Brain pericyte (primary cell): ENCODE measurements around the gene ST6GALNAC4.
"Not testable (repeated sequence)": the region's sequence is repeated elsewhere in the genome, so short reads cannot be mapped to it uniquely, and the experiment has no call there.

ENCODE experiments used
- DNase-seq: peaks from one replicate; pipeline ENCODE4 v3.0.0-alpha.2; 2012; ENCODE audit warnings: low read depth, low spot score

Gene ST6GALNAC4

DNA sequence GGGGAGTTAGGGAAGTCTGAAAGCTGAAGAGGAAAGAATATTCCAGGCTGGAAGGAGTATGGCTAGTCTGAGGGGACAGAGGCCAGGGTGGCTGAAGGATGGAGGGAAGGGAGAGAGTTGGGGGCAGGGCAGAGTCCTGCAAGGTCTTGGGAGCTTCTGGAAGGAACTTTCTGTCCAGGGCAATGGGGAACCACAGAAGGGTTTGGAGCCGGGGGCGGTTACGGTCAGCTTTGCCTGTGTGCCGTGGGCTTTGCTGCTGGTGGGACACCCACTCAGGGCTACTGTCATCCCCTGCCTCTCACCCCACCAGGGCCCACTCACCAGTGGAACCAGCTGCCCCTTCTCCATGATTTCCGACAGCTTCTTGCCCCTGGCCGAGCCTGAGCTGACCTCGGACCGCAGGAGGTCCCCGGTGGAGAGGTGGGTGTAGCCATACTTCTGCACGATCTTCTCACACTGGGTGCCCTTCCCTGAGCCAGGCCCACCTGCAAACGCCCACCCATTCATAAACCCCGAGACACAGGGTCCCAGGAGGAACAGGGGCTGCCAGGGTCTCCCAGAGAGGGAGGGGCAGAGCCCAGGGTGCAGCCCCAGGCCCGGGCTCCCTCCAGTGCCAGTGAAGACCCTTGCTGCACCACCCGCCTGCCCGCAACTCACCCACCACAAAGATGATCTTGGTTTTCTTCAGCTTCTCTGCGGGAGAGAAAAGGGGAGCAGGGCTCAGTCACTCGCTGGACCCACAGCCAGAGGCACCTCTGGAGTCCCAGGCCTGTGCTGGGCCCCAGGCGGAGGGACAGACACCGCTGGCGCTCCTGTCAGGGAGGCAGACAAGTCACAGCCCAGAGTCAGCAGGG is 44.2 kb downstream of the ST6GALNAC4 start:
- DNase-seq, result no peak

DNA sequence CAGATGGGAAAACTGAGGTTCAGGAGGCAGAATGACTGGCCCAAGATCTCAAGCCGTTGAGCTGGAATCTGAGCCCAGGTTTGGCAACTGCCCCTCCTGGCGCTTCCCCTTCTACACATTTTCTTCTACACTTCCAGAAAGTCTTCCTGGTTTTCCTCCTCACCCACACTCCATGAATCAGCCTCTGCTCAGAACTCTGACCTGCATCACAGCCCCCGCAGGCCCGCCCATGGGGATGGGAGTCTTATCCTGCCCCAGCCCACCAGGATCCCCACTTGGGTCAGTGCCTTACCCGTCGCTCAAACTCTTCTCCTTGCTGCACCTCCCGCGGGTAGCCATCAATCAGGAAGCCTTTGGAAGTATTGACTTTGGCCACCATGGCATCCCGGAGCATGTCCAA is 45.3 kb downstream of the ST6GALNAC4 start:
- no peak for DNase-seq

DNA sequence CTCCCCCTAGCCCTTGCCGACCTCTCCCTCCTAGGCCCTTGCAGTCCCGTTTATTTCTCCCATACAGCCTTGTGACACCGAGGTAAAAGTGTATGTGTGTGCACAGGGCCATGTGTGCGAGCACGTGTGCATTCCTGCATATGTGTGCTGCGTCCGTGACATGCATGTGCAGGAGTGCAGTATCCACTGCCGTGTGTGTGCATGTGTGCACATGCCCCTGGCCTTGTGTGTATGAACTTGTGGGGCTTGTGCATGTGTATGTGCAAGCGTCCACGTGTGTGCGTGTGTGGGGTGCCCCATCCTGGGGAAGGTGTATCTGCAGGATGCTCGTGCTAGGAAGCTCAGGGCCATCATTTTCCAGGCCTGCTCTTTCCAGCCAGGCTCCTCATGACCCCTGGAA is 46.0 kb downstream of the ST6GALNAC4 start:
- no peak for DNase-seq

DNA sequence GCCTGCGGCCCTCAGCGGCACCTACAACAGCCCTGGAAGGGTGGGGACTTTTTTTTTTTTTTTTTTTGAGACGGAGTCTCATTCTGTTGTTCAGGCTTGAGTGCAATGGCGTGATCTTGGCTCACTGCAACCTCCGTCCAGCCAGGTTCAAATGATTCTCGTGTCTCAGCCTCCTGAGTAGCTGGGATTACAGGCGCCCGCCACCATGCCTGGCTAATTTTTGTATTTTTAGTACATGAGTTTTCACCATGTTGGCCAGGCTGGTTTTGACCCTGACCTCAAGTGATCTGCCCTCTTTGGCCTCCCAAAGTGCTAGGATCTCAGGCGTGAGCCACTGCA is 46.7 kb downstream of the ST6GALNAC4 start:
- not testable (repeated sequence) for DNase-seq

DNA sequence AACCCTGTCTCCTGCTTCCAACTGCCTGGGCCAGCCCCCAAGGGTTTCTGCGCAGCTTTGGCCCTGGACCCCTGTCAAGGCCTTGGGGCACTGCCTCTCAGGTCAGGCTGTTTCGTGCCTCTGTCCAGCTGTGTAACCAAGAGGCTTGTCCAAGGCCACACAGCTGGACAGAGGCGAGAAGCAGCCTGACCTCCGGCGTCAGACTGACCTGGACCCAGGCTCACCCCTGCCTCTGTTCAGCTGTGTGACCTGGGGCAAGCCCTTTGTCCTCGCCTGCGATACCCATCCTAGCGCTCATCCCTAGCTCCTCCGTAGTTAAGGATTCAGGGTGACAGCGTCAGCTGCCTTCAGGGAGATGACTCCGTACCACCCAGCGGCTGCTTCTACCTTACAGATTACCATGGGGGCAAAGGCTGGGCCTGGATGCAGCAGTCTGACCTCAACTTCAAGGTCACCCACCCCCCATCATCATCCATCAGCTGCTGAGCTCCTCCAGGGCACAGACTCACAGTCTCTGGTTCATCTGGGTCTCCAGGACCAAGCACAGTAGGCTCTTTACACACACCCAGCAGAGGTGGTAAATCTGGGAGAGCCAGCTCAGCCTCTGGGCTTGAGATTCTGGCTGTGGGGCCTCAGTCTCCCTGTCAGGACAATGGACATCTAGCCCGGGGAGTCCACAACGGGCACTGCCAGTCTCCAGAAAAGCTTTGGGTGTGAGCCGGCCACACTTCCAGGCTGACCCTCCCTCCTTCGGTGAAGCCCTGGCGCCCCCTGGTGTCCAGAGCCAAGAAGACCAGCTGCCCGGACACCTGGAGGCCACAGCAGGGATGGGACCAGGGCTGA is 47.3 kb downstream of the ST6GALNAC4 start:
- no peak for DNase-seq

DNA sequence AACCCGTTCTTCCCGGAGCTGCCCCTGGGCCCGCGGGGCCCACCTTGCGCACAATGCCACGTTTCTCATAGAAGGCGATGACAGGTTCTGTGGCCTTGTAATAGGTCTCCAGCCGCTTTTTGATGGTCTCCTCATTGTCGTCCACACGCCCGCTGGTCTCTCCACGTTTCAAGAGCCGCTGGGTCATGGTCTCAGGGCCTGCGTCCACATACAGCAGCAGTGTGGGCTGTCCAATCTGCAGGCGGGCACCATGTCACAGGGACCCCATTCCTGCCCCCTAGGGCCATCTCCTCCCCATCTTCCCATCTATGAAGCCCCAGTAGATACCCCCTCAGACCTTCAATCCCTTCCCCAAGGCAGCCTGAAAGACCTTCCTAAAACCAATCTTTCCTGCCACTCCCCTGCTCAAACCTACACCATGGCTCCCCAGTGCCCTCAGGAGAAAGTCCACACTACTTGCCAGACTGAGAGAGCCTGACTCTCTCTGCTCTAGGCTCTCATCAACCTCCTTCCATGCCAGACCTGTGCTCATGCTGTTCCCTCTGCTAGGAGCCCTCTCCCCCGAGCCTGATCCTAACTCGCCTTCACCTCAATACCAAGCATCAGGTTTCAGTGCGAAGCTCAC is 48.5 kb downstream of the ST6GALNAC4 start:
- no peak for DNase-seq

DNA sequence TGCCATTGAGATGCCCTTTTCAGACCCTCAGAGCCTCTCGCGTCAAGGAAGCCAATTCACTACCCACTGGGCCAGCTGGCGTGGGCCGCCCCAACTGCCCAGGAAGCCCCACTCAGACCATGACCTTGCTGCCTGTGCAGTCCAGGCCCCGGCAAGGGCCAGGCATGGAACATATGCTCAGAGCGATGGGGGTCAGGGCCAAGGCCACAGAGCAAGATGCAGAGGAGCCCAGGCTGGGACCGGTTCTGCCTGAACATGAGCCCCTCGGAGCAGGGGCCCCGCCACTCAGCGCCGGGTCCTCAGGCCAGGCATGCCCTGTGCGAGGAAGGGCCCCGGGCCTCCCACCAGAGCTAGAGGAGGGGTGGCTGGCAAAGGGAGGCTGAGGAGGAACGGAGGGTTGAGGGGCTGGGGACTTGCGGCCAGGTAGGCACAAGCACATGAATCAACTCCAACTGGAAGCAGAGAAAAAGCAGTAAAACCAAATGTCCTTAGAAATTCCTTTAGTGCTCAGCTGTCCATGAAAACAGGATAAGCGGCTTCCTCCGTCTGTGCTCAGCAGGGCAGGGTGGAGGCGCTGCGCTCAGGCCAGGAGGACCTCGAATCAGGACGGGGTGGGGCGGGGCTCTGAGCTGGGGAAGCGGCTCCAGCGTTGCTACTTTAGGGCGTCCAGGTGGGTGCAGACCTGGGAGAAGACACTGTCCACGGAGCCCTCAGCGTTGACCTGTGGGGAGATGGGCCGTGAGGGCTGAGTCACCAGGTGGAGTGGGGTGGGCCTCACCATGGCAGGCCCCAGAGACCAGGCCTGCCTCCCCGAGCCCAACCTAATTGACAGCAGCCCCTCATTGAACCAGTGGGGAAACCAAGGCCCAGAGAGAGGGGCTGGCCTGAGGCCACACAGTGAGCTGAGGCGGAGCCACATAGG is 49.2 kb downstream of the ST6GALNAC4 start:
- DNase-seq, result no peak

DNA sequence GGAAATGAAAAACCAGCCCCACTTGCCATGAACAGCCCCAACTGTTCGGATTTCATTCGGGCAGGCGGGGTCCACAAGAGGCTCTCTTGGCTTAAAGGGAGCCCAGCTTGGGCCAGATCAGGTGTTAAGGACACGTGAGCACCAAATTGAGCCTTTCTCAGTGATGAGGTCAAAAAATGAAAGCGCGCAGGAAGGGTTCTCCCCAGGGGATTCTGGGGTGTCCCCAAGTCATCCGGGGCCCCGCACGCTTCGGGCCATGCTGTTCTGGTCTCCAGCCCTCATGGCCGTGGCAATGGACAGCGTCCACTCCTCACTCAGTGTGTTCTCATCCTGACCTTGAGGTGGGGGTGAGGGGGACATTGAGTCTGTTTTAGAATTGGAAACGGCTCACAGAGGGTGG is 50.3 kb downstream of the ST6GALNAC4 start:
- DNase-seq, result no peak

DNA sequence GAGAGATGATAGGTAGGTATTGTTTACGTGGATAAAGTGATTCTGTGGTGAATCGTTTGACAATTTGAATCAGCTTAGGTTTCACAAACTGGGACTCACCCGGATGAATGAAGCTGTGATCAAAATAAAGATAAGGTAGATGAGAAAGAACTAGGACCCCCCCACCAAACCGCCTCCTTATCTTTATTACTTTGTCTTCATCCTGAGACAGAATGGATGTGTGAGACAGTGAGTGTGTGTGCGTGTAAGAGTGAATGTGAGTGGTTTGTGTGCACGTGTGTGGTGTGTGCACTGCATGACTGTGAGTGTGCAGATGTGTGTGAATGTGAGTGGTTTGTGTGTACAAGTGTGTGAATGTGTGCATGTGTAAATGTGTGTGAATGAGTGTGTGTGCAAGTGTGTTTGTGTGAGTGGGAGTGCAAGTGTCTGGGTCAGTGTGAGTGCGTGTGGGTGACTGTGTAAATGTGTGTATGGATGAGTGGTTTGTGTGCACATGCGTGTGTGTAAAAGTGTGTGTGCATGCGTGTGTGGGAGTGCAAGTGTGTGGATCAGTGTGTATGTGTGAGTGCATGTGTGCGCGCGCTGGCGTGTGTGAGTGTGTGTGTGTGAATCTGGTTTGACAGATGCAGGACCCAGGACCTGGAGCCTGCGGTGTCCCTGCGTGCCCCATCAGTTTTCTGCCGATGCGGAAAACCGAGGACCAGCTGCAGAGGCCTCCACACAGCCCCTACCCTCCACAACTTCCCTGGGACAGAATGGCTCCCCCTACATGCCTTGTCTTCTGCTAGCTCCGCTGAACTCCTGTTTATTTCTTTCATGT is 51.0 kb downstream of the ST6GALNAC4 start:
- no peak for DNase-seq

DNA sequence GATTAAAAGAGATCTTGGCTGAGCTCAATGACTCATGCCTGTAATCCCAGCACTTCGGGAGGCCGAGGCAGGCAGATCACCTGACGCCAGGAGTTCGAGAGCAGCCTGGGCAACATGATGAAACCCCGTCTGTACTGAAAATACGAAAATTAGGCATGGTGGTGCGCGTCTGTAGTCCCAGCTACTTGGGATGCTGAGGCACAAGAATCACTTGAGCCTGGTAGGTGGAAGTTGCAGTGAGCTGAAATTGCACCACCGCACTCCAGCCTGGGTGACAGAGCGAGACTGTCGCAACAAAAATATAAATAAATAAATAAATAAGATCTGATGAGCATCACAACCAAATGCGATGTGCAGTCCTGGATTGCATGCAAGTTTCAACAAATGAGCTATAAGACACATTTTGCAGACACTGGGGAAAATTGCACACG is 53.6 kb downstream of the ST6GALNAC4 start:
- no peak for DNase-seq

DNA sequence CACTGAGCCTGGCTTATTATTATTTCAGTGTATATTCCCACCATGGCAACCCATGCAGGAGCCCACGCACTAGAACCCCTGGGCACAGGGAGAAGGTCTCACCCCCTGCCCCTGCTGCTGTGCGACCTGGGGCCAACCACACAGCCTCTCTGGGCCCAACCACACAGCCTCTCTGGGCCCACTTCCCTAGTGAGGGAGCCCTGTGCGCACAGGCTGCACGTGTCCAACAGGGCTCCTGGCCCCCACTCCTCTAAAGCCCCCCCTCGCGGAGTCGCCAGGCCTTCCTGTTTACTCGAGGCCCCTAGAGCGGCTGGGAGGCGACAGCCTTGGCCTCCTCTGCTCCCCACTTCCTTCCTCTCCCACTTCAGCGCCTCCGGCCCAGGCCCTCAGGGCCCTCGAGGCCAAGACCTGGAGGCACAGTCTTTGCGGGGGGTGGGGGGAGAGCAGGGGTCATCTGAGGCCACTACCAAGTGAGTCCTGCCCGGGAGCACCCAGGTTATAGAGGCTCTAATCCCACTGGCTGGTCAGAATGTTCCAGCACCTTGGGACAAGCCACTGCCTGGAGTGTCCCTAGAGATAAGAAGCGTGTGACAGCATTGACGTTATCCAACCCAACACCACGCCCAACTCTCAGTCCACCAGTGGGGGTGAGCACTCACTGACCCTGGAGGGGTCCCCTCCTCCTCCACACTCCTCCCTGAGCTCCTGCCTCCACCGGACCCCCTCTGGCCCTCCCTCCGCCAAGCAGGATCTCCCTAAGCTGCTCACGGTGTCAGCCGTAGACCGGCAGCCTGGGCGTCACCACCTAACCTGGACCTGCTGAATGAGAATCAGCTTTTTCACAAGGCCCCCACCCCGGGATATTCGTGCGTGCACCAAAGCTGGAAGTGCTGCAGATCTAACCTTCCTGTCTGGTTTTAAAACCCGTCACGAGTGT is 54.5 kb downstream of the ST6GALNAC4 start:
- no peak for DNase-seq

DNA sequence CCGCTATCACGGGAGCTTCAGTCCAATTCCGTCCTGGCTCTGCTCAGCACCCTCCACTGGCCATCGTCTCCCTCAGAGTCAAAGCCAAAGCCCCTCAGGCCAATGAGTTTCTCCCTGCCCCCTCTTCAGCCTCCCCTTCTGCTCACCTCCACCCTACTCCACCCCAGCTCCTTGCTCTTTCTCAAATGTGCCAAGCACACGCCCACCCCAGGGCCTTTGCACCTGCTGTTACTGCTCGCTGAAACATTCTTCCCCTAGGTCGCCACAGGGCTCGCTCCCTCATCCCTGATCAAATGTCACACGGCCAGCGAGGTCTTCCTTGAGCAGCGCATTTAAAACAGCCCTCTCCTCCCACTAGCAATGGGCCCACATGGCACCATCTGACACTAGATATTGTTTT is 56.1 kb downstream of the ST6GALNAC4 start:
- DNase-seq, result no peak

DNA sequence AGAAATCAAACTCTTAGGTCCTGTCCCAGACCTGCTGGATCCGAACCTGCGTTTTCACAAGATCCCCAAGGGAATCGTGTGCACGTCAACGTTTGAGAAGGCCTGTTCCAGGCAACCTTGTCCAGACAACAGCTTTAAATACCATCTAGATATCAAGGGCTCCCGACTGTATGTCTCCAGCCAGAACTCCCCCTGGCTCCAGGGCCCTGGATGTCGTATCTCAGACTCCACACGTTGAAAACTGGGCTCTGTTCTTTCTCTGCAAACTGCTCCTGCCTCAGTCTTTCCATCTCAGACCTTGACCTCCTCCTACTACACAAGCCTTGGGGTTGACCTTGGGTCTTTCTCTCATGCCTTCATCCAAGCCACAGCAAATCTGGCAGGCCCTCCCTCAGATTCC is 56.6 kb downstream of the ST6GALNAC4 start:
- no peak for DNase-seq

DNA sequence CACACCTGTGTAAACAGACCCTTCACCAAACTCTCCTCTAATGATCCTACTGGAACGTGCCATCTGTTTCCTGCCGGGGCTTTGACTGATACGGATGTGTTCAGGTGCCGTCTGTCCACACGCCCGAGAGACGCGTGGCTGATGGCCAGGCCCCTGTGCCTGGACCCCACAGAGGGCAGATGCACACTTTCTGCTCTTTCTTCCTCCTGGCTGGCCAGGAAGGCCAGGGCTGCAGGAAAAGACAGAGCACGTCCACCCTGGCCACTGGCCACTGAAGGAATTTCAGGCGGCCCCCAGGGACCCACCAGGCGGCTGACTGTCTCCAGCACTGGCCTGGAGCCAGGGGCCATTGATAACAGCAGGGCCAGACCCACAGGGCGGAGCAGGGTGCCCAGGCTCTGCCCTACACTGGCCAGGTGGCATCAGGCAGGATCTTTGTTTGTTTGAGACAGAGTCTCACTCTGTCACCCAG is 58.8 kb downstream of the ST6GALNAC4 start:
- no peak for DNase-seq
